GM18505 (cell line): Measurements from ENCODE around the gene LRRC25.

Experiments
- ATAC-seq: cut with Tn5 transposase; IDR thresholded peaks from one replicate; pipeline ENCODE4 v1.9.1; 2021; ENCODE audit not compliant: unreplicated experiment
- POLR2A ChIP-seq: IDR thresholded peaks from 4 replicates; pipeline ENCODE4 v1.6.1; 2011; ENCODE audit warnings: borderline replicate concordance; ENCODE audit not compliant: insufficient read depth, insufficient read length; ENCODE audit errors: extremely low read depth

LRRC25 gene

DNA sequence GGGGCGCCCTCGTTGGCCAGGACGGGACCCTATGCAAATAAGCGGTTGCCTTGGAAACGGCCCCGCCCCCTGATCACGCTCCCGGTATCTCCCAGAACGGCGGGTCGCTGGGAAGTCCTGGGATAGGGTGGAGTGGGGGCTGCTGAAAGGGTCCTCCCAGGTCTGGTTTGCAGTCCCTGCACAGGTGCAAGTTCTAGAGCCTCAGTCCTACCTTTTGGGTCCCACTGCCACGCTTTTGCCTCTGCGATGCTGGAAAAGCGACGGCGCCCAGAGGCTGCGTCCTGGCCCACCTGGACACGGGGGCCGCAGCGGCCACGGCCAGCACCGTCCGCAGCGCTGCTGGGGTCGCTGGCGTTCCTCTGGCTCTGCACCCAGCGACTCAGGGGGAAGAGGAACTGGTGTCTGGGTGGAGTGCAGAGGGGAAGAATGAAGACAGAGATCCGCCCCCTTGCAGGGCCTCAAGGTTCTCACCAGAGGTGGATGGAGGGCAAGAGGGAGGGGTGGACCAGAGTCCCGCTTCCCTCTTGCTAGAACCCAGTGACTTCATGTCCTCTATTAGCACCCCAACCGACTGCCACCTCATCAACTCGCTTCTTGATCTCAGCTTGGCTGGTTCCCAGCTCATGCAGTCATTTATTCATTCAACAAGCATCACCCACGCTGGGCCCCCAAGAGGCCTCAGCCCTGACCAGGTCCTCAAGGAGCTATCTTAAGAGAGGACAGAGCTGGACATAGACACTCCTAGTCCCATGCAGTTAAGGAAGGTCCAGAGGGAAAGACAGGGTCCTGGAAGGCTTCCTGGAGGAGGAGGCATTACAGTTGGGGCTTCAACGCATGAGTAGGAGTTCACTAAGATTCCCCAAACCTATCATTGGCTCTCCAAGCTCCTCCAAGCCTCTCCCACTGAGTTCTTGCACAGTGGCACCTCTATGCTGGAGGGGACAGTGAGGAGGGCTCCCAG is at the start of gene LRRC25:
Gene LRRC25, minus strand, starts transcription at position 381 of the 961 bp plus-strand sequence. CDS start 659 bp downstream, outside the sequence.
- TF ChIP-seq POLR2A, result peak; percentile 46
- ATAC-seq, result no peak

DNA sequence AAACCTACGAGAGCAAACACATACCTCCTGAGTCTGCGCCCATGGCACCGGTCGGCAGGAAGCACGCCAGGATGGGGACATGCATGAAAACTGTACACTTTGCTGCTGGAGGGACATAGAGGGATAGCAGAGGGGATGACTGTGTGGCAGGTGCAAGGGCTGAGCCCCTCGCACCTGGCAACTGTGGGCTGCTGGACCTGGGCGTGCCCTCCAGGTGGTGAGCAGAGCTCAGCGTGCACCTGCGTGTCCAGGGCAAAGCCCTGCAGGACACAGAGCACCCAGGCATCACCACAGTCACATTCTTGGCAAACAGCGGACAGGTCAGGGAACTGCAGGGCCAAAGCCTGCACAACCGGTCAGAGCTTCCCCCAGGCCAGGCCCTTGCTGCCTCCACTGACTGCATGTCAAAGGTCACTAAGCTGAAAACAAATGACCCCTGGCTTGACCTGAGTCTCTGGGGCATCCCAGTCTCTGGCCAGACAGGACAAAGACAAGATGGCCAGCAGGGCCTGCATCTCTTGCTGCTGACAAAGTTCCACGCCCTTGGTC is 49.5 kb upstream of the LRRC25 start:
- no peak for TF ChIP-seq POLR2A
- ATAC-seq, result no peak

DNA sequence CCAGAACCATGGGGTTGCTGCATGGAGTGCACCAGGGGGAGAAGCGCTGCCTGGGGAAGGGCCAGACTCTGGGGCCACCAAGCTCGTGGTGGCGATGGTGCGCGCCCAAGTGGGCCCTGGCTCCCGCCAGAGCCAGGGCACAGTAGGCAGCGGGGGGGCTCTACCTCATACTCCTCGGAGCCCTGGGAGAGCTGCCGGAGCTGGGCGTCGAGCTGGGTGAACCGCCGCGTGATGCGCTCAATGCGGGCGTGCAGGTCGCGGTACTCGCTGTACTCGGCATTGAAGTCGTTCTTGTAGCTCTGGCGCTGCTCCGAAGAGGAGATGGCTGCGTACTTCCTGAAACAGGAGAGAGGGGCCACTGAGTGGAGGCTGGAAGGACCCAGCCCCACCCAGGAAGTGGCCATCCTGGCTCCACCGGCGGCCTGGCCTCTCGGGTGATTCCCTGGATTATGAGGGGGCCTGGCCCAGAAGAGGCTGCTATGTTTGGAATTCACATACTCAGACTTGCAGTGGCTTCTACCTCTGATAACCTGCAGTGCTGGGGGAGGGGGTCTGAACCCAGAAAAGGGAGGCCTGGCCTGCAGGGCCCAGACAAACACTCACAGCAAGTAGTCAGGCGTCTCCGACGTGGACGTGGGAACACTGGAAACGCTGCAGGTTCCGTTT is 48.9 kb upstream of the LRRC25 start:
- no peak for TF ChIP-seq POLR2A

DNA sequence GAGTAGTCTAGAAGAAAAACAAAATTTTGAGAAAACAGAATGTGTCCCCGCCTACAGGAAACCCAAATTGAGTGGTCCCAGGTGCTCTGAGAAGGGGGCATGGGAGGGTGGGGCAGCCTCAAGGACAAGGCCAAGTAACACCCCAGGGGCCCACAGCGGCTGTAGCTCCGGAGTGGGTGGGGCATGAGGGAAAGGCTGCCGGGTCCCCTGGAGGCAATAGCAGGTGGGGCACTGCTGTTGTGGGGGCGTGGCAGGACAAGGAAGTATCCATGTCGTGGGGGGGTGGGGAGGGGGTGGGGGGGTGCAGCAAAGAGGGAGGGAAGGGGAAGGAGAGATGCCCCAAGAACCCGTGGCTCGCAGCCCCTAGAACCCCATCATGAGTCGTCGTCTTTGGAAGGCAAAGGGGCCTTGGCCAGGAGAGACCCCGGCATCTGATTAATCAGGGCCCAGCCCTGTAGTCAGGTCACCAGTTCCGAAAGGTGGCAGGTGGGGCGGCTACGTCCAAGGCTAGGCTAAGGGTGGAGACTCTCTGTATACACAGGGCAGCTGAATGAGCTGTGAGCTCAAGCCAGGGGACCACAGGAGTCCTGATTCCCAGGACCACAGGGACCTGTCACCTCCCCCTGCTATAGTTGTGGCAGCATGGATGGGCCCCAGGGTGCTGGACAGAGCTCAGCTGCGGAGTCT is 48.0 kb upstream of the LRRC25 start:
- TF ChIP-seq POLR2A, result no peak
- no peak for ATAC-seq

More for the DNA sequence above, 48.9 kb upstream of the LRRC25 start:
- ATAC-seq, result no peak

DNA sequence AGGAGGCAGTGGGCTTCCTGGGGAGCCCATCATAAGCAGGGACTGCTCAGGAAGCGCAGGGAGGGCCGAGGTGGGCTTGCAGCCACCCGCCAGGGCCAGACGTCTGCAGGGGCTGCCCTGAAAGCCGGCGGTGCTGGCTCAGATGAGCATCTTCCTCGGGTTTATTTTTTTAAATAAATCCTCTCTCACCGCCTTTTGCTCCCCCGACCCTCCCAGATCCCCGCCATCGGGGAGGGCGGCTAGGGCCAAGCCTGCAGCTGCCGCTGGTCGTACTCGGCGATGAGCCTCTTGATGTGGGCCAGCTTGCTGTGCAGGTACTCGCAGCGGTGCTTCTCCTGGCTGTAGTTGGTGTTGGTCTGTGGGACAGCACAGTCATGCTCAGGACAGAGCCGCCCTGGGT is 47.1 kb upstream of the LRRC25 start:
- no peak for ATAC-seq
- no peak for TF ChIP-seq POLR2A

DNA sequence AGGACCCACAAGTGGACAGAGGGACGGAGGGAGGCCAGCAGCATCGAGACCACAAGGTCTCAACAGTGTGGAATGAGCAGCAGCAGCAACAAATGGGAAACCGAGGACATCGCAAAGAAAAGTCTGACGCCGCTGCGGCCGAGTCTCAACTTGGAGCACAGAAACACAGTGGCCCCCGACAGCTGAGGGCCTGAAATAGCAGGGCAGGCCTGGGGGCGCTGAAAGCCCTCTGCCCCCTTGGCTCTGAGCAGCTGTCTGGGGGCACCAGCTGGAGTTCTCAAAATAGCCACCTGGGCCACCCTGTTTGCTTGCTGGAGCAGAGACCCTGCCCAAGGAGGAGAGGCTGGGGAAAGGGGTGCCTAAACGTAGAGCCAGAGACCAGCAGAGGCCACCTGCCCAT is 46.4 kb upstream of the LRRC25 start:
- no peak for TF ChIP-seq POLR2A
- ATAC-seq, result no peak

DNA sequence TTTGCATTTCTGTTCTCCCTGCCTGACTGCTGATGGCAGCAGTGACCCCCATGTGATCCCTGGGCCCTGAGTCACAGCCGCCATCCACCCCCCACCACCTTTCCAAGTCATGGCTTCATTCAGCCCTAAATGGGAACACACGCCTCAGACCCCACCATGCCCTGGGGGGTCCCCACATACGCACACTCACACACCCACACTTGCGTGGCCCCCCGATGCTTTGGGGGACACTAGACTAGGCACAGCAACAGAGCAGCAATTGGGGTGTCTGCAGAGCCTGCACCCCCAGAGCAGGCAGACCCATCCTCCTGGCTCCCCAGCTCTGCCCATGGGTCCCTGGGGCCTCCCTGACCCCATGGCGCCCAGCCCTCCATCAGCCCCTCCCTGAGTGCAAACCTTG is 46.0 kb upstream of the LRRC25 start:
- no peak for ATAC-seq
- TF ChIP-seq POLR2A, result no peak

DNA sequence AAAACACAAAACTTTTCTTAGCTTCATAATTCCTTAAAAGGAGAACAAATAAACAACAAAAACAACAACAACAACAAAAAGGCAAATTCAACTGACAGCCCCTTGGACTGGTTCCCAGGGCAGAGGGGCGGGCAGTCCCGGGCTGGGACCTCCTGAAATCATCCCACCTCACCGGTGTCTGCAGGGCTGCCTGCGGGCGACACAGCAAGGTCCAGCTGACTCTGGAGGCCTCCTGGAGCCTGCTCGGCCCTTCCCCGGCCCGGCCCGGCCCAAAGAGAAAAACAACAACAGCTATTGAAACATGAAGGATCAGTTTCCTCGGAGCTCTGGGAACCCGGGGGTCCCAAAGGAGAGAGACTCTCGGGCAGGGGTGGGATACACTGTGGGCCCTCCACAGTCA is 45.5 kb upstream of the LRRC25 start:
- ATAC-seq, result no peak
- no peak for TF ChIP-seq POLR2A

DNA sequence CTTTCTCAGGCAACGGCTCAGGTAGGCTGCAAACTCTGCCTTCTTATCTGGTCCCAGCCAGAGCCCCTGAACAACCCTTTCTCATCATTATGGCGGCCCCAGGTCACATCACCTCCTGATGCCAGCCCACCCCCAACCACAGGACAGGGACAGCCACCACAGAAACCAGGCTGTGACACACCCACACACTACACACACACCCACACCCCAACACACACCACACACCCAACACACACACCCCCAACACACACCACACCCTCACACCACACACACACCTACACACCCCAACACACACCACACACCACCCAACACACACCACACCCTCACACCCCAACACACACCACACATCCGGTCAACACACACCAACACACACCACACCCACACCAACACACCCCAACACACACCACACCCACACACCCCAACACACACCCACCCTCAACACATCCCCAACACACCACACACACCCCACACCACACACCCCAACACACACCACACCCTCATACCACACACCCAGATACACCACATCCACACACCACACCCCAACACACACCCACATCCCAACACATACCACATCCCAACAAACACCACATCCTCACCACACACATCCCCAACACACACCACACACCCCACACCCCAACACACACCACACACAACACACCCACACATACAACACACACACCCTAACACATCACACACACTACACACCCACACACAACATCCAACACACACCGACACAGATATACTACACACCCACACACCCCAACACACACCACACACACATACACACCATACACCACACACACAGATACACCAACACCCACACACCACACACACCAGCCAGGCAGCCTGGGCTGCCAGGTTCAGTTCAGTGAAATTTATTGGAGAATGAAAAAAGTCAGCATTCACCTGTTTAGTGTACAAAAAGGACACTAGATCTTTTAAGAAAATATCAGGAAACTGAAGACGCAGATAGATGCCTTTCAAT is 44.7 kb upstream of the LRRC25 start:
- no peak for TF ChIP-seq POLR2A
- no peak for ATAC-seq

DNA sequence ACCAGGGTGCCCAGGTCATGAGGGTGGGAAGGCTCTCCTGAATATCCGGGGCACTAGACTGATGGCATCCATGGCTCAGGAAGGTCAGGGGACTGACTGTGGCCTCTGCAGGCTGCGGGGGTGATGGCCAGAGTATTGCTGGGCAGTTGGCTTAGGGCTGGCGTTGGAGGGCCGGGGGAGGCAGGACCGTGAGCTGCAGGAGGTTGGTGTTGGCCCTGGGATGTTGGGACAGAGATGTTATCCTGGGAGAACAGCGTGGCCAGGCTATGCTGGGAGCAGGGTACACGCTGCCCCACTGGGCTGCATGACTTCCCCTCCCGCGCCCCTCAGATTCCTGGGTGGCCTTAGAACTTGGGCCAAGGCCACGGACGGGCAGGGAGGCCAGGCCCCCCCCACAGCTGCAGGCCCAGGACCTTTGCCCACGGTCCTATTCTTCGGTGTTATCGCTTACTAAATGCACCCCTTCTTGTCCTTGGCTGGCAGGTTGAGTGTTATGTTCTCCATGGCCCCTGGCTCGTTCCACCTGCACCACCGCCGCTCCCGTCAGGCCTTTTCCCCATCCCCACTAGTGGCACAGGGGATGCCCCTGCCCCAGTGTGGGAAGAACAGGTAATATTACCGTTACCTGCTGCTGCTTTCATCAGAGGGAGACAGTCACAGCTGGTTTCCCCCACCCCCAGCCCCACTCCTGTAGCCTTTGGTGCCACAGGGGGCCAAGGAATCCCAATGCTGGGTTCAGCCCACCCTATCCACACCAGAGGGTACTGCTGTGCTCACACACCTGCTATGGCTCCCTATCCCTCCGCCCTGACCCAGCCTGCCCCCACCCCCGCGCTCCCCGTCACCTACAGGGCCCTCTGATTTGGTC is 43.7 kb upstream of the LRRC25 start:
- no peak for ATAC-seq
- TF ChIP-seq POLR2A, result peak; percentile 4

DNA sequence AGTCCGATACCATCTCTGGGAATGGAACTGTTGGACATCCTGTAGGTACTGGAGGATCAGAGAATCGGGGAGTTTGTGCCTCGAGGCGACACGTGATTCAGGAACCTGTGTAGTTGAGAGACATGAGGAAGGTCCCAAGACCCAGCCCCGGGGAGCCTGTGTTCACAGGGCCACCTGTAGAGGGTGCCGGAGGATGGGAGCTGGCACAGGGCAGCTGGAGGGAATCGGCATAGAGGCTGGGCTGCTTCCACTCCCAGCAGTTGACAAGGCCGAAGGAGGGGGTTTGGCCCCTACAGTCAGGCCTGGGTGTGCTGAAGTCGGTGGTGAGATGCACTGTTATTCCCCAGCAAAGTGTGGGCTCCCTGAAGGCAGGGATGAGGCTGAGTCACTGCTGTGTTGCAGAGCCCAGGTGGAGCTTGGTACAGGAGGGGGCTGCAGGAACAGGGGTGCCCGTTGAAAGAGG is 43.0 kb upstream of the LRRC25 start:
- no peak for ATAC-seq
- no peak for TF ChIP-seq POLR2A
